AG04450 (cell line): ENCODE data around the gene AOAH. TPM values are rescaled to one million over a fixed set of nuclear protein-coding genes. Genes with fewer than 3 reads are reported as not detected.

Source experiments
- CTCF ChIA-PET: fragments of 300-600, 350-600 bp; formaldehyde crosslinking; extraction: SDS; loops from one replicate; lab custom pipeline; 2022; ENCODE audit warnings: antibody characterized with exemption, inconsistent platforms; lab: Charles Lee
- POLR2A ChIA-PET: fragments of 350-600 bp; formaldehyde crosslinking; extraction: SDS; loops from one replicate; lab custom pipeline; 2021; ENCODE audit warnings: antibody characterized with exemption, inconsistent platforms; lab: Yijun Ruan, JAX
- DNase-seq: peaks from one replicate; pipeline ENCODE4 v3.0.0-alpha.2; 2011; ENCODE audit warnings: low read depth, low spot score
- H3K27ac ChIP-seq: one replicate; pipeline ENCODE4 v1.5.1; 2012; ENCODE audit warnings: low read depth, low read length, control low read depth
- H3K27me3 ChIP-seq: one replicate; pipeline ENCODE4 v1.6.0; 2012; ENCODE audit warnings: low read length; ENCODE audit not compliant: control insufficient read depth, insufficient read depth
- H3K4me3 ChIP-seq: 2 replicates; pipeline ENCODE4 v1.5.1; 2011; ENCODE audit warnings: mild to moderate bottlenecking, low read depth, low read length, control low read depth
- H3K9me3 ChIP-seq: 2 replicates; pipeline ENCODE4 v1.5.1; 2012; ENCODE audit warnings: low read length; ENCODE audit not compliant: control insufficient read depth, insufficient read depth
- CTCF ChIP-seq: IDR thresholded peaks from 2 replicates; pipeline ENCODE4 v1.5.1; 2011; ENCODE audit warnings: low read depth, low read length, control low read depth, inconsistent platforms
- polyA plus RNA-seq: library from polyadenylated mRNA; depleted of rRNA; stranded (reverse); fragments of >200 nt; gene quantifications from 2 replicates; pipeline ENCODE4 v1.2.3, GENCODE V29; 2011

Gene AOAH
- polyA plus RNA-seq, 1 experiment: not detected

GRCh38 chr7:36763132-36763816 is 39.0 kb upstream of the AOAH start:
- no peak for DNase-seq
- H3K27ac ChIP-seq: no peak overlapping the region
- no peaks in the 10 kb centered on the region for H3K27me3 ChIP-seq
- no peaks in the 10 kb centered on the region for H3K9me3 ChIP-seq
- no peak for TF ChIP-seq CTCF
- ChIA-PET POLR2A (no interaction called here), CTCF (no interaction called here)
- H3K4me3 ChIP-seq: no peak overlapping the region

GRCh38 chr7:36762394-36762793 is 38.1 kb upstream of the AOAH start:
- DNase-seq: no peak
- Histone ChIP-seq H3K27ac (no peak overlapping the region), H3K4me3 (no peak overlapping the region), H3K27me3 (no peaks in the 10 kb centered on the region), H3K9me3 (no peaks in the 10 kb centered on the region)
- POLR2A ChIA-PET: no interaction called here
- CTCF ChIA-PET: interaction anchor here (0.5 kb wide), 1 partner anchor 39 kb away, joined by 3 read pairs; no protein-coding TSS in a partner anchor
- no peak for TF ChIP-seq CTCF

DNA sequence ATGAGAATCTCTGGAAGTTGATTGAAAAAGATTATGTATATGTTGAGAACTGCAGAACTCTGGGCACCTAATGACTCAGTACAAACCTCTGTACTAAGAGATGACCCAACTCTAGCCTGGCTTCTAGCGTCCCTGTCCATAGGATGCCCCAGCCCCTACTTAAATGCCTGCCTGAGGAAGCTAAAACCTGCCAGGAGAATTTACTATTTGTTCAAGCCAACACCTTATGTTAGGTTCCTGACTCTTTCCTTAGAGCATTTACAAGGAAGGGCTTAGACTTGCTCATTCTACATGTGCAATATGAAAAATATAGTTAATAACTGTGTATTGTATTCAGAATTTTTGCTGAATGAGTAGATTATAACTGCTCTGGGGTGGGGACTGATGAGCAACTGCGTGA is 37.5 kb upstream of the AOAH start:
- DNase-seq: no peak
- ChIA-PET CTCF (interaction anchor here (0.5 kb wide), 1 partner anchor 40 kb away, joined by 3 read pairs; no protein-coding TSS in a partner anchor), POLR2A (no interaction called here)
- no peak for TF ChIP-seq CTCF
- H3K27ac ChIP-seq: no peak overlapping the region
- H3K27me3 ChIP-seq: no peaks in the 10 kb centered on the region
- no peak overlapping the region for H3K4me3 ChIP-seq
- H3K9me3 ChIP-seq: no peaks in the 10 kb centered on the region

DNA sequence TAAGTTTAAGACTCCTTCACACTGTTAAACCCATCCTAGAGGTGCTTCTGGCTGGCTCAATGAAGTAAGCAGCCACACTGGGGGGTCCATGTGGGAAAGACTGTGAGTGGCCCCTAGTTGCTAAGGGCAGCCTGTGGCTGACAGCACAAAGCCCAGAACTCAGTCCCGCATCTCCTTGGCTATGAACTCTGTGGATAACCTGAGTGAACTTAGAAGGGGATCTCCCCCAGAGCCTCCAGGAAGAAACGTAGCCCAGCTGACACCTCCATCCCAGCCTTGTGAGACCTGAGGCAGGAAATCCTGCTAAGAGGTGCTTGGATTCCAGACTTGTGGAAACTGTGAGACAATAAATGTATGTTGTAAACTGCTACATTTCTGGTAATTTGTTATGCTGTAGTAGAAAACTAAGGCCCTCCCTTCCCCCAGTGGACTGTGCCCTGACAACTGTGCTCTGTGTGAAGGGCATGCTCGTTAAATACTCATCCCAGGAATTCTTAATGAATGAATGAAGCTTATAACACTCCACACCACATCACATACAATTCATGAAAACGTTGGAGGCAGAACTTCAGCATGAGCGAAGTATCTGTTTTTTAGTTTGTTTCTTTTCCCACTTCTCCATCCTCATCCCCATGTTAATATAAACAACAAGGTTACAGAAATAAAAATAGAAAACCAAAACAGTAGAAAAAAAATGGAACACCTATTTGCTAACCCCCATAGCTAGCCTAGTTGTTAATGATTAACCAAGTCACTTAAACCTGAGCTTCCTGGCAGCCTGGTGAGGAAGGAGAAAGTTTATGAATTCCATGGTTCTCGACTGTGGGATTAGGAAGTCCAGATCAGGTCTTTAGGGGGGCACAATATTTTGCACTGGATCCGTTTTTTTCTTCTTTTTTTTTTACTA is 36.8 kb upstream of the AOAH start:
- Histone ChIP-seq H3K4me3 (no peak overlapping the region), H3K27me3 (no peaks in the 10 kb centered on the region), H3K27ac (no peak overlapping the region), H3K9me3 (no peaks in the 10 kb centered on the region)
- ChIA-PET CTCF (no interaction called here), POLR2A (no interaction called here)
- DNase-seq: no peak
- no peak for TF ChIP-seq CTCF

- DNase-seq: no peak
- Histone ChIP-seq H3K27ac (no peak overlapping the region), H3K27me3 (no peaks in the 10 kb centered on the region), H3K4me3 (no peak overlapping the region), H3K9me3 (no peaks in the 10 kb centered on the region)
- ChIA-PET CTCF (no interaction called here), POLR2A (no interaction called here)
- no peak for TF ChIP-seq CTCF
Measured at GRCh38 chr7:36758879-36759278, 34.6 kb upstream of the AOAH start.
